Skin epidermis (tissue), 12 donors: ENCODE measurements around the gene BTBD19.
"Not testable (repeated sequence)": the region's sequence is repeated elsewhere in the genome, so short reads cannot be mapped to it uniquely, and the experiment has no call there.

ENCODE experiments used
- H3K27ac ChIP-seq, 21 experiments: fragments of 200-600 bp; sonication (generic) in 11 of 21; one replicate each; pipeline ENCODE4 v1.5.0; 2020; ENCODE audit warnings: mild to moderate bottlenecking in 3 of 21, inconsistent platforms in 2 of 21, moderate library complexity in 2 of 21
- H3K4me3 ChIP-seq, 7 experiments: fragments of 200-600 bp; sonication (generic) in 2 of 7; one replicate each; pipeline ENCODE4 v1.5.0; 2020; ENCODE audit warnings: inconsistent platforms in 2 of 7, mild to moderate bottlenecking in 2 of 7, moderate library complexity in 1 of 7

BTBD19 gene

DNA sequence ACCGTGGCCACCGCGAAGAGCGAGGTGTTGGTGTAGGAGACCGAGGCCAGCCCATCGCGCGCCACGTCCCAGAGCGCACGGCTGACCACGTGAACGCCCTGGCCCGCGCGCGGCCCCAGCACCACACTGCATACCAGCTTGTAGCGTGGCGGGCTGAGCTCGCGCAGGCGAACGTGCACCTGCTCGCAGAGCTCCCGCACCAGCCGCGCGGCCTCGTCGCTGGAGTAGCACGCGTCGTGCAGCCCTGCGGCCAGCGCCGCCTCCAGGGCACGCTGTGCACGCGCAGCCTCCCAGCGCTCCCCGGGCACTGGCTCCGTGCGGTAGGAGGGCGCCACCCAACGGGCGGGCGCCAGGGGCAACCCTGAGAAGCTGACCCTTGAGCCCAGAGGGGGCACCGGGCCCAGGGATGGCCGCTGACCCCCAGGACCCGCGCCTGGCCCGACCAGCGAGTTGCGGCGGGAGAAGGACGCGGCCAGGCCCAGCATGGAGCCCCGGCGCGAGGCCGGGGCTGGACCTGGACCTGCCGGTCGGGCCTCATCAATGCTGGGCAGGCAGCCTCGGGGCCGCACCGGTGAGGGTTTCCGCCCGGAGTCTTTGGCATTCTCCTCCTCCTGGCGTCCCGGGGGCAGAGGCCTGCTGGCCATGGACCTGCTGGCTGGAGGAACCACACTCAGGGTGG, 2.2 kb upstream of the BTBD19 start:
- Histone ChIP-seq H3K27ac (peak overlapping the region; percentile 82 to 100 (median 97)), H3K4me3 (no peak overlapping the region)

DNA sequence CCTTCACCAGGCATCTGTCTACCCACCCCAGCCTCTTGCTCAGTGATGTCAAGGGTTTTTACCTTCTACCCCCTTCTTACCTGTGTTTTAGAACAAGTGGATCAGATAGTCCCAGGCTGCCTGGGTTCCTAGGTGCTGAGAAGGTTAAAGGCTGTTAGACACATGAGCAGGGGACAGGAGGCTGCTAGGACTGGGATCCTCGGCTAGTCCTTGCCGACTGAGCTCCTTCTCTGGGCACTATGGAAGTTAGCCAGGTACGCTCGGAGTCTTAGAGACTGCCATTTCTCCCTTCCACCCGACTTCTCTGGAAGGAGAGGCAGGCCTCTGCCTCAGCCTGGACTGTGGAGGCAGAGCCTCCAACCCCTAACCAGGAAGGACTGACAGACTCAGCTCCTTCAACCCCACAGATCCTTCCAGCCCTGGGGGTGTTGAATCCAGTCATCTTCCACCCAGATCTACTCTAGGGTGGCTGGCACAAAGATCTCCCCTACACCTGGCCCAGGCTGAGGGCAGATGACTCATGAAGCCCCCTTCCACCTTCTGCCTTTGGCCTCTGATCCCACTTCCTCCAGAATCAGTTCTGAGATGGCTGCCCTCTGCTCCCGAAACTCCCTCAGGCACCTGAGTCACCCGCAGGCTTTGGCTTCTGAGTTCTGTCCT, 1.5 kb upstream of the BTBD19 start, which contains the start of gene DYNLT4:
Gene DYNLT4, minus strand, starts transcription at position 648 of the 660 bp plus-strand sequence. CDS start 683 bp downstream, outside the sequence.
- H3K4me3 ChIP-seq = peak within 1 kb of the TSS in 3 of 7 experiments; percentile 0 to 3 (median 1)

DNA sequence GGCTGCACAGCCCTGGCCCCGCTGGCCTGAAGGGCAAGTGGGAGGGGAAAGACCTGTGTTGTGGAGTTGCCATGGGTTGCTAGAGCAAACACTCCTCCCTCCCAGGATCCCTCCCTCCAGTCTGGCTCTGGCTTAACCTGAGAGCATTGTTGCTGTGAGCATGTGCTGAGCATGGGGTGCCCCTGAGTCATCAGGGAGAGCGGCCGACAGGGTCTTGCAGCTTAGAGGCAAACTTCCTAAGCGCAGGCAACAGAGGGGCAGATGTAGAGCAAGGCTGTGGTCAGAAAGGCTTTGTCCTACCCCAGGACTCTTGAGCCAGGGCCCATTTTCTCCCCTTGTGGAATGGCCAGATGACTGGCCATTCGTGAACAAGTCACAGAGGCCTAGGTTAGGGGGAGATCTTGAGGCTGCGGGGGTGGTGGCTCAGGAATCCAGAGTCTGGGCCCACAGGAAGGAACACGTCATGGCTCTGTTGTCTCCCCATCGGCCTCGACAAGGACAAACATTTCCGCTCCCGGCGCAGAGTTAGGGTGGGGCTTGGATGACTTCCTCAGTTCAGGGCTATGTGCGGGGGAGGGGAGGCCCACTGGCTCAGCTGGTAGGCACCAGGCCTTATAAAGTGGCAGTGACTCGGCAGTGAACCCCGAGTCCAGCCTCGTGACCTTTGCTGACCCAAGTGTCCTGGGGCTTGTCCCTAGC, 810 bp upstream of the BTBD19 start:
- peak overlapping the region in 2 of 7 experiments; percentile 1 to 3 for H3K4me3 ChIP-seq

More for the DNA sequence above, 1.5 kb upstream of the BTBD19 start, which contains the start of gene DYNLT4:
- peak within 1 kb of the TSS; percentile 82 to 100 (median 97) for H3K27ac ChIP-seq

DNA sequence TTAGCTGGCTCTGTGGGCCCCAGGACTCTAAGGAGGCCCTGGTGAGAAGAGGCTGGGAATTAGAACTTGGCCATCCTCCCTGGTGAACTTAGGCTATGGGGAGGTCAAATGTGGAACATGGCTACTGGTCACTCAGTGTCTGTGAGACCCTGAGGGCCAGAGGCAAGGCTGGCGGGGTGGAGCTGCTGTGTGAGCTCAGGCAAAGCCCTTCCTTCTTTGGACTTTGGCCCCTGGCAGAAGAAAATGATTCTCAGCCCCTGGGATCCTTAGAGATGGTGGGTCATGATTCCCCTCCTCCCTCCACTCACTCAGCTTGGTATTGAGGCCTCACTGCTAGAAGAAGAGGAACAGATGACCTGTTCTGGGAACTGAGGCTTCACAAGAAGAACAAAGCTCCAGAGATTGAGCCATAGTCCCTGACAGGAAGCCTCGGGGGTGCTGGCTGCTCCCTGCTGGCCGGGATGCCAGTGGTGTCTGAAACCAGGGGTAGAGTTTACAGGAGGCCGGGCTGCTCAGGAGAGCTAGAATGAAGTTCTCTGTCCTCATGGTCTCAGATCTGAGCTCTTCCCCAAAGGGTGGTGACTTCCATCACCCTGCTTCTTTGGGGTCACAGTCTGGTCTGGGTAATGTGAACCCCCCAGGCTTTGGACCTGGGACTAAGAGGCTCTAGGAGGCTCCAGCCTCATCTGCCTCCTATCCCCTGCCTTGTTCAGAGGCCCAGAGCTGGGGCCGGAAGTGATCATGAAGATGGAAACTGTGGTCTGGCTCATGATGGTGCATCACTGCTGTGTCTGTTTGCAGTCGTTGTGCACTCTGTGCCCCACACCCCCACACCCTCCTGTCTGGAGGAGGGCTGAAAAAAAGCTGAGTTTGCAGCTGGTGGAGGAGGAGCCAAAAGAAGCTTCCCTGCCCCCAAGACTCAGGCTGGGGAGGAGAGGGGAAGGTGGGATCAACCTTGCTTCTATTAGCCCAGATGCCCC, 905 bp downstream of the BTBD19 start:
- Histone ChIP-seq H3K27ac (peak overlapping the region; percentile 61 to 100 (median 97)), H3K4me3 (peak overlapping the region in 6 of 7 experiments; percentile 0 to 15 (median 4))

More for the DNA sequence above, 810 bp upstream of the BTBD19 start:
- peak overlapping the region; percentile 82 to 100 (median 97) for H3K27ac ChIP-seq

DNA sequence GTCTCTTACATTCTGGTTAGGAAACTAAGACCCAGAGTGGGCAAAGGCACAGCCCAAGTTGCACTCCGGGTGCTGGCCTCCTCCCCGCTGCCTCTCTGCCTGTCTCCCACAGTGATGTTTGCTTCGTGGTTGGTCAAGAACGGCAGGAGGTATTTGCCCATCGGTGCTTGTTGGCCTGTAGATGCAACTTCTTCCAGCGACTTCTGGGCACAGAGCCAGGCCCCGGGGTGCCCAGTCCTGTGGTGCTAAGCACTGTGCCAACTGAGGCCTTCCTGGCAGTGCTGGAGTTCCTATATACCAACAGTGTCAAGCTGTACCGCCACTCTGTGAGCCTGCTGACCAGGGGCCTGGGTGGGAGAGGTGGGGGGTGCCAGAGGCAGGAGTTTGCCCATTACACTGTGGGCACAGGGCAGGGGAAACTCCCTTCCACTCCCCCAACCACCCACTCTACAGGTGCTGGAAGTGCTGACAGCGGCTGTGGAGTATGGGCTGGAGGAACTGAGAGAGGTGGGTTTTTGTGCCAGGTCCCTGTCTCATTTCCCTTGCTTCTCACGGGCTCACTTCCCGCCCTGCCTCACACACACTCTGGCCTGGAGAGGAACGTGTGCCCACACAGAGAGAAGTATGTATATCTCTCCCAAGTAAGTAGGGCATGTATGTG, 1.9 kb downstream of the BTBD19 start:
- H3K4me3 ChIP-seq = no peak overlapping the region
- peak overlapping the region; percentile 43 to 100 (median 97) for H3K27ac ChIP-seq

DNA sequence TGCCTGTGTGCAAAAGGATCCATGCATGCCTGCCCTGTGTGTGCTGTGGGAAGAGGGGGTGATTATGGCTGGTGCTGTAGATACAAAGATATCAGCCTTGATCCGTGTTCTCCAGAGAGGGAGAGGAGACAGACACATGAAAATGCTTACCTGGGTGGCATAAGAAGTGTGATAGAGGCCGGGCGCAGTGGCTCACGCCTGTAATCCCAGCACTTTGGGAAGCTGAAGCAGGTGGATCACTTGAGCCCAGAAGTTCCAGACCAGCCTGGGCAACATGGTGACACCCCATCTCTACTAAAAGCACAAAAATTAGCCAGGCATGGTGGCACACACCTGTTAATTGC, 2.4 kb downstream of the BTBD19 start:
- peak overlapping the region in 20 of 21 experiments; percentile 93 to 100 (median 98) for H3K27ac ChIP-seq
- H3K4me3 ChIP-seq = not testable (repeated sequence)

DNA sequence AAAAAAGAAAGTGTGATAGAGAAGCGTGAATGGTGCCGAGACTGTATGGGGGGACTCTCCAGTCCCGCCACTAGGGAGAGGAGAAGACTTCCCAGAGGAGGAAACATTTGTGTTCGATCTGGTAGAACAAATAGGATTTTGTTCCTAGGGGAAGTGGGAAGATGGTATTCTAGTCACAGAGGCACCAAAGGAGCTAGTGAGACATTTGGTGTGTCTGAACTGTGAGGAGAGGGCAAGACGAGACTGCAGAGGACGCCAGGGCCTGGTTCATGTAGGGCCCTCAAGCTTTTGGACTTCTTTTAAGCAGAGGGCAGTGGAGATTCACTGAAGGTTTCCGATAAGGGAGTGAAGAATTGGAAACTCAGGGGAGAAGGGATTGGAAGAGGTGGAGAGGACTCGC, 2.9 kb downstream of the BTBD19 start:
- Histone ChIP-seq H3K4me3 (no peak overlapping the region), H3K27ac (peak overlapping the region in 18 of 21 experiments; percentile 73 to 100 (median 98))

DNA sequence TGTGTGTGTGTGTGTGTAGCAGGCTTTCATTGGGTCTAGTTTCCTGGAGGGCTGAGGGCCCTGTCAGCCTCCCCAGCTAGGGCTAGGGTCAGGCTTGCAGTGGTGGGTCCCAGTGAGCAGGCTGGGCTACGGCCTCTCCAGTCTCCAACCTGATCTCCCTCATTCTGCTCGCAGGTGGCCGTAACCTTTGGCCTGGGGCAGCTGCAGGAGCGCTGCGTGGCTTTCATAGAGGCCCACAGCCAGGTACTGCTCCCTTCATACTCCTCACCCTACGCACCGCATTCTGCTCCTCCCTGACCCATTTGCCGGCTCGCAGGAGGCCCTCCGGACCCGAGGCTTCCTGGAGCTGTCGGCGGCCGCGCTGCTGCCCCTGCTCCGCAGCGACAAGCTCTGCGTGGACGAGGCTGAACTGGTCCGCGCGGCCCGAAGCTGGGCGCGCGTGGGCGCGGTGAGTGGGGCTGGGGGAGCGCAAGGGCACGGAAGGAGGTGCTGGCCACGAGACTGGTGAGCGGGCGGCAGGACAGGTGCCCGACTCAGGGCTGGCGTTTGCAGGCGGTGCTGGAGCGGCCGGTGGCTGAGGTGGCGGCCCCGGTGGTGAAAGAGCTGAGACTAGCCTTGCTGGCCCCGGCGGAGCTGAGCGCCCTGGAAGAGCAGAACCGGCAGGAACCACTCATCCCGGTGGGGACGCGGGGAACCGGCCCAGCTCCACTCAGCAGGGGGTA, 4.7 kb downstream of the BTBD19 start:
- peak overlapping the region in 19 of 21 experiments; percentile 56 to 99 (median 84) for H3K27ac ChIP-seq
- peak overlapping the region; percentile 17 to 47 (median 35) for H3K4me3 ChIP-seq

DNA sequence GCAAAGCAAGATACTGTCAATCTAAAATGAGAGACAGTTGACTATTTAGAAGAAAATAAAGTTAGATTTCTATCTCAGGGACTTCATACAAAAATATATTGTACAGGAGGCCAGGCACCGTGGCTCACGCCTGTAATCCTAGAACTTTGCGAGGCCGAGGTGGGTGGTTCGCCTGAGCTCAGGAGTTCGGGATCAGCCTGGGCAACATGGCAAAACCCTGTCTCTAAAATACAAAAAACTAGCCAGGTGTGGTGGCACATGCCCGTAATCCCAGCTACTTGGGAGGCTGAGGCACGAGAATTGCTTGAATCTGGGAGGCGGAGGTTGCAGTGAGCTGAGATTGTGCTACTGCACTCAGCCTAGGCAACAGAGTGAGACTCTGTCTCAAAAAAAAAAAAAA, 7.6 kb downstream of the BTBD19 start:
- H3K27ac ChIP-seq = peak overlapping the region in 6 of 21 experiments; percentile 42 to 95 (median 66)
- not testable (repeated sequence) for H3K4me3 ChIP-seq

DNA sequence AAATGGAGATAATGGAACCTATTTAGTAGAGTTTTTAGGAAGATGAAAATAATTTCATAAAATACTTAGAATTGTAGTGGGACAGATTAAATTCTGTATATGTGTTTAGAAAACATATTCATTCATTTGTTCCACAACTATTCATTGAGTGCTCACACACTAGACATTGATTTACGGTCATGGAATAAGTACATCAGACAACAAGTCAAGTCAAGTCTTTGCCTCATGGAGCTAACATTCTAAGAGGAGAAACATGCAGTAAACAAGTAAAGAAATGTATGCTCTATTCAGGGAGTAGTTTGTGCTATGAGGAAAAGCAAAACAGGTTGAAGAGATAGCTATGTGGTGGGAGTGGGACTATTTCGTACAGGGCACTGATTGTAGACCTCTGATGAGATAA, 9.0 kb downstream of the BTBD19 start:
- no peak overlapping the region for H3K4me3 ChIP-seq
- H3K27ac ChIP-seq = peak overlapping the region in 1 of 21 experiments; percentile 31

DNA sequence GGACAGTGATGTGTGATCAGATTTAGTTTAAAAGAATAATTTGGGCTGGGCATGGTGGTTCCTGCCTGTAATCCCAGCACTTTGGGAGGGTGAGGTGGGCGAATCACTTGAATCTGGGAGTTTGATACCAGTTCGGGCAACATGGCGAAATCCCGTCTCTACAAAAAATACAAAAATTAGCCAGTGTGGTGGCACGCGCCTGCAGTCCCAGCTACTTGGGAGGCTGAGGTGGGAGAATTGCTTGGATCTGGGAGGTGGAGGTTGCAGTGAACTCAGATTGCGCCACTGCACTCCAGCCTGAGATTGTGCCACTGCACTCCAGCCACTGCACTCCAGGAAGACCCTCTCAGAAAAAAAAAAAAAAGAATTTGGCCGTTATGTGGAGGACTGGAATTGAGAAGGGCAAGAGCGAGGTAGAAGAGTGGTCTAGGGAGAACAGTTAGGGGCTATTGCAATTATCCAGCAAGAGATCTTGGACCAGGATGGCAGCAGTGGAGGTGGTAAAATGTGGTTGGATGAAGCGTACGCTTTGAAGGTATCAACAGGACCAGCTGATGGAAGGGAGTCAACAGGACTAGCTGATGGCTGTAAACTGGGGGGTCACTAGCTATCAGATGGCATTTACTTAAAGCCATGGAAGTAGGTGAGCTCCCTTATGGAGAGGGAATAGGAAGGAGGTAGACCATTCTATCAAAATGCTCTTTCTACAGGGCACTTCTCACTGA, 9.6 kb downstream of the BTBD19 start:
- Histone ChIP-seq H3K27ac (peak overlapping the region in 3 of 21 experiments; percentile 91 to 98 (median 97)), H3K4me3 (no peak overlapping the region)

DNA sequence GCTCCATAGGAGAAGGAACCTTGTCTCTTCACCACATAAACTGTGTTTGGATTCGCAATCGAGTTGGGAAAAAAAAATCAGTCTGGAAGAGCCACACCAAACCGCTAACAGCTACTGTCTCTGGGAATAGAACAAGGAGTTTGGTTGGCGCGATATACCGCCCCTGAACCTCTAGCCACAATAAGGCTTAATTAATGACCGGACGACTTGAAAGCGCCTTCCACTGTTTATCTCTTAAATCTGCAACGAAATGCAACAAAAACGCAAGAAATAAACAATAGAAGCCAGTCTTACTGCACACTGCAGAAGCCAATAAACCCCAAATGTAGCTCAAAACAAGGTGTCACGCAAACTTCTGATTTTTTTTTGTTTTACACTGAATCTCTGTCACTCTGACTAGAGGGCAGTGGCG, 10.9 kb downstream of the BTBD19 start:
- Histone ChIP-seq H3K4me3 (peak overlapping the region in 6 of 7 experiments; percentile 18 to 55 (median 34)), H3K27ac (peak overlapping the region in 20 of 21 experiments; percentile 85 to 100 (median 97))

DNA sequence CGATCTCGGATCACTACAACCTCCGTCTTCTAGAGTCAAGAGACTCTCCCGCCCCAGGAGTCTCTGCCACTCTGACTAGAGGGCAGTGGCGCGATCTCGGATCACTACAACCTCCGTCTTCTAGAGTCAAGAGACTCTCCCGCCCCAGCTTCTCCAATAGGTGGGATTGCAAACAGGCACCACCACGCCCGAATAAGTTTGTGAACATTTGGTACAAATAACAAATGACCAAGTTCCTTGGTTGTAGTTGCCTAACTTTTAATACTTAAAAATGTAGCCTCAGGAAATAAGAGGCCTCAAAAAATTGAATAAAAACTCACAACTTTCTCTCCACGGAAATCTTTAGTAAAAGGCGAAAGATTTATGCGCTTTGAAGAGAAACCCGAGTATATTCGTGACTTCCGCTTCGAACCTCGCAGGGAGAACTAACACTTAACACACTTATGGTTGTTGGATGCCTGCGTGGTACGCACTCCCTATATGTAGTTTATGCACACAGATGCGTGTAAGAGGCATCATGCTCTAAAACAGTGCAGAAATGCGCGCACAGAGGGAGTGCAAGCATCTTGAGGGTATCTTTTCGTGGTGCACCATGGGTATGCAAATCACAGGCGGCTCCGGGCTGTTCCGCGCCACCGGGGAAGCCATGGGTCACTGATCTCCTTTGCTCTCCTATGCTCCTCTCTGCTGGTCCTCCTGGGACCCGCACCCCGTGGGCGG, 11.4 kb downstream of the BTBD19 start:
- peak overlapping the region; percentile 72 to 100 (median 97) for H3K27ac ChIP-seq
- H3K4me3 ChIP-seq = peak overlapping the region; percentile 32 to 55 (median 37)

DNA sequence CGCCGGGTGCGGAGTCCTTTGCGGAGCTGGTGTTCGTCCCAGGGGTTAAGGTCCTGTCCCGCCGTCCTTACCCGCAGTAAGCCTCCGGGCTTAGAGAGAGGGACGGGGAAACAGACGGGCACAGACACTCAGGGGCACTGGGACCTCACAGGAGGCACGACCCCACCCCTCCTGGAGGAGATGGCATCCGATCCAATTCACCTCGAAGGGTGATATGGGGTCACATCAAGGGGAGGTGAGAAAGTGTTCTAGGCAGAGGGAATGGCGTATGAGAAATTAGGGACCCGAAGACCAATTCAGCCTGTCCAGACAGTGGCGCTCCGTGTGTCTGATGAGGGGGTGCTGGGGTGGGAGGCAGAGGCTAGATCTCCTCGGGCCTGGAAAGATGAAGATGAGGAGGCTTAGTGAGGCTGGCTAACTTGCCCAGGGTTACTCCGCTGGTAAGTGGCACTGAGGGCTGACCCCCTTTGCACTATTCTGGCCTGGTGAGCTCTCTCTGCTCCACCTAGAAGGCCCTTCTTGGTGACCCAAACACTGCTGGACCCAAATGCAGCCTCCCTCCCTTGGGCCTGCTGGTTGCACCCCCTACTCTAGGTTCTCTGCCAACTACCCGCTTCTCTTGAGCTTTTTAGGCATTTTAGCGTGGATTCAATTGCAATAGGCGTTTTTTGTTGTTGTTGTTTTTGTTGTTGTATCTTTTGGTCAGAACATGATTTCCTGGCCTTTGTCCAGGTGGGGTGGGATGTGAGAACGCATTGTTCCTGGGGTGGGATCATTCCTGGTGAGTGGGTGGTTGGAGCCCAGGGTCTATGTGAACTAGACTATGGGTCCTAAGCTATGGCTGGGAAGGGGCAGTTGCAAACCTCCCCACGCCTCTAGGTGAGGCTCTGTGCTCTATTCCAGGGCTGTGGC, 12.3 kb downstream of the BTBD19 start:
- Histone ChIP-seq H3K4me3 (peak overlapping the region; percentile 32 to 55 (median 37)), H3K27ac (peak overlapping the region; percentile 72 to 100 (median 97))

DNA sequence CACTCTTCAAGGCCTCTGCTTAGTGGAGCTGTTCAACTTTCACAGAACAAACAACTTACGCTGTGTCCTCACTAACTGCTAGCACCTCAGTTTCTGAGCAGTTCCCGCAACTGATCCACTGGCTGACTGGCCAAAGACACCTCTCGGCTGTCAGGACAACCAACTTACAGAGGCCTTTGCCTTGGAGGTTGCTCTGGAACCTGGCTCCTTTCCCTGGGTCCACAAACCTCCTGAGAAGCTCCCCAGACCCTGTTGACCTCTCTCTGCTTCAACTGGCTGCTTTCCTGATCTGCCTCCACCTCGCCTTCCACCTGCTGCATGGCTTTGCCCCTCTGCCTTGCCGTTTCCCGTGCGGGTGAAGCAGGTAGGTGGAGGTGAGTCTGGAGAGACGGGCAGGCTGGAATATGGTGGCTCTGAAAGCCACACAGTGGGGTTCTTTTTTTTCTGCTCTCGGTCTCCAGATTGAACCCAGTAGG, 13.0 kb downstream of the BTBD19 start:
- Histone ChIP-seq H3K27ac (peak overlapping the region in 5 of 21 experiments; percentile 23 to 96 (median 90)), H3K4me3 (no peak overlapping the region)
